Measurements from ENCODE around the gene TACC2.
"Not testable (repeated sequence)": the region's sequence is repeated elsewhere in the genome, so short reads cannot be mapped to it uniquely, and the experiment has no call there.

TACC2 gene, protein sequence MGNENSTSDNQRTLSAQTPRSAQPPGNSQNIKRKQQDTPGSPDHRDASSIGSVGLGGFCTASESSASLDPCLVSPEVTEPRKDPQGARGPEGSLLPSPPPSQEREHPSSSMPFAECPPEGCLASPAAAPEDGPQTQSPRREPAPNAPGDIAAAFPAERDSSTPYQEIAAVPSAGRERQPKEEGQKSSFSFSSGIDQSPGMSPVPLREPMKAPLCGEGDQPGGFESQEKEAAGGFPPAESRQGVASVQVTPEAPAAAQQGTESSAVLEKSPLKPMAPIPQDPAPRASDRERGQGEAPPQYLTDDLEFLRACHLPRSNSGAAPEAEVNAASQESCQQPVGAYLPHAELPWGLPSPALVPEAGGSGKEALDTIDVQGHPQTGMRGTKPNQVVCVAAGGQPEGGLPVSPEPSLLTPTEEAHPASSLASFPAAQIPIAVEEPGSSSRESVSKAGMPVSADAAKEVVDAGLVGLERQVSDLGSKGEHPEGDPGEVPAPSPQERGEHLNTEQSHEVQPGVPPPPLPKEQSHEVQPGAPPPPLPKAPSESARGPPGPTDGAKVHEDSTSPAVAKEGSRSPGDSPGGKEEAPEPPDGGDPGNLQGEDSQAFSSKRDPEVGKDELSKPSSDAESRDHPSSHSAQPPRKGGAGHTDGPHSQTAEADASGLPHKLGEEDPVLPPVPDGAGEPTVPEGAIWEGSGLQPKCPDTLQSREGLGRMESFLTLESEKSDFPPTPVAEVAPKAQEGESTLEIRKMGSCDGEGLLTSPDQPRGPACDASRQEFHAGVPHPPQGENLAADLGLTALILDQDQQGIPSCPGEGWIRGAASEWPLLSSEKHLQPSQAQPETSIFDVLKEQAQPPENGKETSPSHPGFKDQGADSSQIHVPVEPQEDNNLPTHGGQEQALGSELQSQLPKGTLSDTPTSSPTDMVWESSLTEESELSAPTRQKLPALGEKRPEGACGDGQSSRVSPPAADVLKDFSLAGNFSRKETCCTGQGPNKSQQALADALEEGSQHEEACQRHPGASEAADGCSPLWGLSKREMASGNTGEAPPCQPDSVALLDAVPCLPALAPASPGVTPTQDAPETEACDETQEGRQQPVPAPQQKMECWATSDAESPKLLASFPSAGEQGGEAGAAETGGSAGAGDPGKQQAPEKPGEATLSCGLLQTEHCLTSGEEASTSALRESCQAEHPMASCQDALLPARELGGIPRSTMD (N-terminal part only)

GRCh38 chr10:121988361-121989324, at the start of gene TACC2:
Gene TACC2, plus strand, starts transcription at chr10:121989163. Its CDS starts 32,819 bp downstream, at chr10:122021982.
- DNase-seq, result no peak

GRCh38 chr10:121941532-121941931, 47.4 kb upstream of the TACC2 start:
- no peak for DNase-seq

DNA sequence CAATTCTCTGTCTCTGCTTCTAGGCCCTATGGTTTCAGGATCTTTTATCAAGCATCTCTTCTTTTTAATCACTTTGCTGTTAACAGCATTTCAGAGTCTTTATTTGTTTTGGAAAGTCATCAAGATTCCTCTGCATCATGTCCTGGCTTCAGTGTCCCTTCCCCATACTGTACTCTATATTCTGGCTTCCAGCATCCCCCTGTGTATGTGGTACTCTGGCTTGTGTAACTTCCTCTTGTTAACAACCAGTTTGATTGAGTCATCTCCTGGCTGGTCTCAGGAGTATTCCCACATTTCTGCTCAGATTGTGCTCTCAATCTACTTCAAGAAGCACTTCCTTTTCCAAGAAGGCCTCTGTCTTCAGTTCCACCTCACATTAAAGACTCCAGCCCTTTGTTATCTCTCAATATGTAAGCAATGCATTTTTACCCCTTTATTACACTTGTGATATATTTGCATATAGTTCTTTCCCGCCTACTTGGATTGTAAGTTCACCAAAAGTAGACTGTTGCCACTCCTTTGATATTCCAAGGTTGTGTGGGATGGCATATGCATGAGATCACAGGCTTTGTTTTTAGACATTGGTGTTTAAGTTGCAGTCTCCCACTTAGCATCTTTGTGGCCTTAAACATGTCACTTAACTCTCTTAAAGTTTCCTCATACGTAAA, 46.1 kb upstream of the TACC2 start:
- no peak for DNase-seq

DNA sequence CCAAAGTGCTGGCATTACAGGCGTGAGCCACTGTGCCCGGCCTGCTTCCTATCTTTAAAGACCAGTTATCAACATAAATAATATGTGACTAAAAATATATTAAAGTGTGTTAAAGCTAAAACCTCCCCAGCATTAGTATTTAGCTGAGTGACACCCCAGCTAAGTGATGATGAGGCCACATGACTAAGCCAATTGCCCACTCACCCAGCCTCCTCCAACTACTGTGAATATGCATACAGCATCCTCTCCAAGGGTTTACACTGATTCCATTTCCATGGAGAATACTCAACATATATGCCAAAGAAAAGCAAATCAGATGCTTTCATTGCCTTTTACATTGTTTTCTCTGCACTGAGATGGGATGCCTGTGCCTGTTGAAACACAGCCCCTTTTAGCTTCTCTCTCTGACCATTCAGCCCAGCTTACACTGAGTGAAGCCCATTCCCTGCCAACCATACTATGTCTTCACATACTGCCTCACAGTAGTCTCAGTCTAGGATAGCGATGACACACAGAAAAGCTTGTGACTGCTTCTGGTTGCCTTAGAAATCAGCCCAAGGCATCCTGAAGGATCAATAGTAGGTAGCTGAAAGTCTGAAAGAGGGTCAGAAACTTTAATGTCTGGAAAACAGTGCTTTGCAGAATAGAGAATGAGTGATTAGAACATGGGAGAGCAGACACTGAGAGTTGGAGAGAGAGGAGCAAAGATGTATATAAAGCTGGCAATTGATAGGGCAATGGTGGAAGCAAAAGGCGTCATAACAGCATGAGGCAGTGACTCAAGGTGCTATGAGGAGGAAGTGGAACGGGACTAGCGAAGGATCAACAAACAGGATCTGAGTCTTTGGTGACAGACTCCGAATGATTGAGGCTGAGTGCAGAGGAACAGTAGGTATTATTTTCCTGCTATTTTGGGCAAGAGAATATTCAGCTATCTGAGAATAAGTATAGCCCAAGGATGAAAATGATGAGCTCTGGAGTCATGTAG, 41.3 kb upstream of the TACC2 start:
- DNase-seq, result no peak

- DNase-seq, result no peak
Observed at GRCh38 chr10:121949049-121949448, 39.9 kb upstream of the TACC2 start.

GRCh38 chr10:121949451-121949850, 39.5 kb upstream of the TACC2 start:
- no peak for DNase-seq

GRCh38 chr10:121952226-121952625, 36.7 kb upstream of the TACC2 start:
- no peak for DNase-seq

DNA sequence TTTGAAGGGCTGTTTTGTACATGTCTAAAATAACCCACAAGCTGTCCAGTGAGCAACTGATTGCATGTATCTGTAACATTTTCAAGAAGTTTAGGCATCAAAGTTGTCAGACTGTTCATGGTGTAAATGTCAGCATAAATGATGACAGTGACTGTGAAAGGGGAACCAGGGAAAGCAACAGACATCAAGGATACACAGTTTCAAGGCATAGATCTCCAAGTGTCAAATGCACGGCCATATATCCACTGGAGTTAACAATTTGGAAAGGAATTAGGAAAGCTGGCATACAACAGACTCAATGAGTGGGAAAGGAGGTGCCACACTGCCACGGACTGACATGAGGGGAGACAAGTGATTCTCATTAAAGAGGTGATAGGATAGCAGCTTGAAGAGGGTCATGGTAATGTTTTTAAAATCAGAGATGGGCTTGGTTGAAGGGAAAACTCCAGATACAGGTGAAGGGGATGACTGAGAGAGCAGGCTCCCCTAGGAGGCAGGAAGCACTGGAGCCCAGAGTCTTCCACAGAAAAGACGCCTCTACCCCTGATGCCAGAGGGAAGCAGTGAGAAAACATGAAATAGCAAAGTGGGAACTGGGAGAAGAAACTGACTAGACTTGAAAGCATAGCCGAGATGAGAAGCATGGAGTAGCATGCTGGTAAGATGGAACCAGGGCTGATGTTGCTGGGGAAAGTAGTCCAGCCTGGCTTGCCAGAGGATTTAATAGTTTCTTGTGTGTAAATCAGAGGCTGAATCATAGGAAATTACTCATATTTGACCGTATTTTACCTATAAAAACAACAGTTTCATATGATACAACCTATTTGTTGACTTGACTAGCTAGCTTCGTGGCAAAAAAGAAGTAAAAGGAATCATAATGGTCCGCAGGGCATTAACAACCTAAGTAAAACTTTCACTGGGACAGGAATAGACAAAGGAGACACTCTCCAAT, 32.6 kb upstream of the TACC2 start:
- DNase-seq, result no peak

DNA sequence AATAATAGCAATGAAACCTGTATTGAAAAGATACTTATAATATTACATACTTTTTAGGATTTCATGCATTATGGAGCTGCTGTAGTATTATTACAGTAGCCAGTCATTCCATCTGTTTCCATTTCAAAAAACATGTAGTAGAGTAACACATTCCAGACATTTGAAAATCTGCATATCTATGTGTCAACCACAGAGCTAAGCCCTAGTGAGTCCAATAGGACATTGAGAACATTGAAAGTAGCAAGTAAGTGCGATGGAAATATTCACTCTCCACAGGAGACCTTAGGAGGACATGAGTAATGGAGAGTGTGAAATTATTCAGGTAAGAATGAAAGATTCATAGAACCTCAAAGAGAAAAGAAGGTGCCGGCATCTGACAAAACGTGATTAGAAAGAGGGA, 29.3 kb upstream of the TACC2 start:
- no peak for DNase-seq

DNA sequence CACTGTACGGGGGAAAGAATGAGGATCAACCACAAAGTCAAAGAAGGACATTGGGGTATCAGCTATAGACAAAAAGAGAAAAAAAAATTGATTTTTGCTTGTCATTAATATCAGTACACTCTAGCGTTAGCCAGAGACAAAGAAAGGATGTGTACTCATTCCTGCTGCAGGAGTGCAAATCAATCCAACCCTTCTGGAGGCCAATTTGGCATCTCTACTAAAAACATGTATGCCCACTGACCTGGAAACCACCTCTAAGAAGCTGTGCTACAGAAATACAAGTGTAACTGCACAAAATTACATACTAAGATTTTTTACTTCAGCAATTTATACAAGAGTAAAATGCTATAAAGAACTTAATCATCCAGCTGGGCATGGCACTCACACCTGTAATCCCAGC, 27.5 kb upstream of the TACC2 start:
- no peak for DNase-seq

GRCh38 chr10:121965996-121966395, 23.0 kb upstream of the TACC2 start:
- DNase-seq, result no peak

GRCh38 chr10:121969086-121969485, 19.9 kb upstream of the TACC2 start:
- not testable (repeated sequence) for DNase-seq

GRCh38 chr10:121974019-121974534, 14.9 kb upstream of the TACC2 start:
- DNase-seq, result no peak

- peak; percentile 56 for DNase-seq
Observed at GRCh38 chr10:121974535-121975294, 14.2 kb upstream of the TACC2 start, which contains the start of gene NSMCE4A. Gene NSMCE4A, minus strand, starts transcription at chr10:121975217. Its CDS starts 52 bp downstream, at chr10:121975165.

- no peak for DNase-seq
Observed at GRCh38 chr10:121975295-121976086, 13.5 kb upstream of the TACC2 start.

GRCh38 chr10:121976607-121977006, 12.4 kb upstream of the TACC2 start:
- no peak for DNase-seq

DNA sequence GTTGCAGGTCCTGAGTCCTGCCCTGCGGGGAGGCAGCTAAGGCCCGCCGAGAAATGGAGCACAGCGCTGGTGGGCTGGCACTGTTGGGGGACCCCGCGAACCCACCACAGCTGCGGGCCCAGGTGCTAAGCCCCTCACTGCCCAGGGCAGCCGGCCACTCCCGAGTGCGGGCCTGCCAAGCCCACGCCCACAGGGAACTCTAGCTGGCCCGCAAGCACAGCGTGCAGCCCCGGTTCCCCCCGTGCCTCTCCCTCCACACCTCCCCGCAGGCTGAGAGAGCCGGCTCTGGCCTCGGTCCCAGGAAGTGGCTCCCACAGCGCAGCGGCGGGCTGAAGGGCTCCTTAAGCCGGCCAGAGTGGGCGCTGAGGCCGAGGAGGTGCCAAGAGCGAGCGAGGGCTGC, 10.5 kb upstream of the TACC2 start:
- DNase-seq, result no peak

Data from activated CD4-positive, alpha-beta T cell treated with anti-CD3 and anti-CD28 coated beads for 1 hour (primary cell).